Measurements from ENCODE around the gene DHX40. TPM values are rescaled to one million over a fixed set of nuclear protein-coding genes. Genes with fewer than 3 reads are reported as not detected.
"Not testable (repeated sequence)": the region's sequence is repeated elsewhere in the genome, so short reads cannot be mapped to it uniquely, and the experiment has no call there.

DHX40 gene
- total RNA-seq, 4 donors from 2014 or later = 10.5 to 42.0 (median 25.0) TPM

GRCh38 chr17:59521465-59522126 is 43.8 kb upstream of the DHX40 start:
- TF ChIP-seq CTCF (IDR thresholded peaks at IDR 0.05) (peak; percentile 65 to 89 (median 84)), POLR2A (IDR thresholded peaks at IDR 0.05) (no peak)
- peak overlapping the region in 3 of 4 donors; percentile 34 to 57 (median 36) for H3K27ac ChIP-seq
- no peak for DNase-seq
- no peaks in the 10 kb centered on the region for H3K27me3 ChIP-seq
- no peaks in the 10 kb centered on the region for H3K36me3 ChIP-seq
- H3K9me3 ChIP-seq = no peaks in the 10 kb centered on the region
- intact Hi-C loops (cut with DNase I) = no loop called here
- 35 to 41% methylated on average over 8 to 10 of the region's 12 CpGs for WGBS, 2 donors
- H3K4me3 ChIP-seq = no peak overlapping the region
- peaks cover 0 to 11% (median 5%) of the 10 kb centered on the region in 3 donors for H3K4me1 ChIP-seq

DNA sequence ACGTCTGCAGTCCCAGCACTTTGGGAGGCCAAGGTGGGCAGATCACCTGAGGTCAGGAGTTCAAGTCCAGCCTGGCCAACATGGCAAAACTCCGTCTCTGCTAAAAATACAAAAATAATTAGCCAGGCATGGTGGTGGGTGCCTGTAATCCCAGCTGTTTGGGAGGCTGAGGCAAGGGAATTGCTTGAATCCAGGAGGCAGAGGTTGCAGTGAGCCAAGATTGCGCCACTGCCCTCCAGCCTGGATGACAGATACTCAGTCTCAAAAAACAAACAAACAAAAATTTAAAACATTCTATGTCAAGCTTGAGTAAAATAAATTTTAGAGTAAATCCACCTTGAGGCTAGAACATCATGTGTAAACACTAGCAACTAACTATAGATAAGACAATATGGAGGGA is 40.5 kb upstream of the DHX40 start:
- intact Hi-C loops (cut with DNase I); H3K4me3 ChIP-seq; H3K27ac ChIP-seq; H3K9me3 ChIP-seq; H3K36me3 ChIP-seq; DNase-seq; H3K27me3 ChIP-seq: not testable (repeated sequence)
- peaks cover 0 to 11% (median 5%) of the 10 kb centered on the region in 3 donors for H3K4me1 ChIP-seq
- 60 to 67% methylated on average over 3 of the region's 3 CpGs for WGBS, 2 donors

GRCh38 chr17:59525668-59526067 is 39.7 kb upstream of the DHX40 start:
- H3K9me3 ChIP-seq = no peaks in the 10 kb centered on the region
- no peak overlapping the region for H3K27ac ChIP-seq
- H3K4me3 ChIP-seq = no peak overlapping the region
- intact Hi-C loops (cut with DNase I) = no loop called here
- H3K4me1 ChIP-seq = peaks cover 0 to 11% (median 5%) of the 10 kb centered on the region in 3 donors
- 52 to 57% methylated on average over 2 of the region's 2 CpGs for WGBS, 2 donors
- no peak for DNase-seq
- TF ChIP-seq CTCF (IDR thresholded peaks at IDR 0.05) (no peak), POLR2A (IDR thresholded peaks at IDR 0.05) (no peak)
- H3K27me3 ChIP-seq = no peaks in the 10 kb centered on the region
- no peaks in the 10 kb centered on the region for H3K36me3 ChIP-seq

DNA sequence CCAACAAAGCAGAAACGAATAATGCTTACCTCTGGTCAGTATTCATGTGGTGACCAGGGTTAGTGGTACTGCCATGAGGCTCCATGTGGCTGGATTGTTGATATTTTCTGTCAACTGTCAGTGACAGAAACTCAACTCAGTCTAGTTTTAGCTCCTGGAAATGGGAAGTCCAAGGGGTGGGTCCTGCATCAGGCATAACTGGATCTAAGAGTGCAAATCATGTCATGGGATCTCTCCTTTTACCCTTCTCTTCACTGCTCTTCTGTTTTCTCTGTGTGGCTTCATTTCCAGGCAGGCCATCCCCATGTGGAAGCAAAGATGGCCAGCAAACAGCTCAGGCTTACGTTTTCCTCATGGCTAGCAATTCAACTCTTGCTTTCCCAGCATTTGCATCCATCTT is 39.0 kb upstream of the DHX40 start:
- no peak for DNase-seq
- no peak overlapping the region for H3K4me3 ChIP-seq
- intact Hi-C loops (cut with DNase I) = no loop called here
- no peaks in the 10 kb centered on the region for H3K36me3 ChIP-seq
- no peaks in the 10 kb centered on the region for H3K9me3 ChIP-seq
- no peak overlapping the region for H3K27ac ChIP-seq
- H3K4me1 ChIP-seq = peaks cover 0 to 4% (median 0%) of the 10 kb centered on the region in 3 donors
- H3K27me3 ChIP-seq = no peaks in the 10 kb centered on the region
- WGBS, 2 donors = 54 to 63% methylated on average over 2 of the region's 2 CpGs
- TF ChIP-seq POLR2A (IDR thresholded peaks at IDR 0.05) = no peak
- TF ChIP-seq CTCF (IDR thresholded peaks at IDR 0.05) = no peak

GRCh38 chr17:59527325-59527917 is 38.0 kb upstream of the DHX40 start:
- no peak for TF ChIP-seq CTCF (IDR thresholded peaks at IDR 0.05)
- no peak for TF ChIP-seq POLR2A (IDR thresholded peaks at IDR 0.05)
- no peaks in the 10 kb centered on the region for H3K4me1 ChIP-seq
- whole genome bisulfite sequencing, 2 donors = 77 to 78% methylated on average over 6 of the region's 6 CpGs
- no peaks in the 10 kb centered on the region for H3K9me3 ChIP-seq
- H3K4me3 ChIP-seq = no peak overlapping the region
- intact Hi-C loops (cut with DNase I) = no loop called here
- H3K27ac ChIP-seq = no peak overlapping the region
- no peaks in the 10 kb centered on the region for H3K27me3 ChIP-seq
- DNase-seq = no peak
- no peaks in the 10 kb centered on the region for H3K36me3 ChIP-seq
